Hematopoietic multipotent progenitor cell treated with erythropoietin and hydrocortisone succinate and interleukin-3 and kit ligand, for 8 days (in vitro differentiated cells): Measurements from ENCODE around the gene LONP2.
A peak's percentile ranks its signal among the peaks of the same experiment; 100 is the strongest.
"Not testable (repeated sequence)": the region's sequence is repeated elsewhere in the genome, so short reads cannot be mapped to it uniquely, and the experiment has no call there.

Experiments
- DNase-seq: peaks from one replicate; pipeline ENCODE4 v3.0.0-alpha.2; 2015

Gene LONP2

DNA sequence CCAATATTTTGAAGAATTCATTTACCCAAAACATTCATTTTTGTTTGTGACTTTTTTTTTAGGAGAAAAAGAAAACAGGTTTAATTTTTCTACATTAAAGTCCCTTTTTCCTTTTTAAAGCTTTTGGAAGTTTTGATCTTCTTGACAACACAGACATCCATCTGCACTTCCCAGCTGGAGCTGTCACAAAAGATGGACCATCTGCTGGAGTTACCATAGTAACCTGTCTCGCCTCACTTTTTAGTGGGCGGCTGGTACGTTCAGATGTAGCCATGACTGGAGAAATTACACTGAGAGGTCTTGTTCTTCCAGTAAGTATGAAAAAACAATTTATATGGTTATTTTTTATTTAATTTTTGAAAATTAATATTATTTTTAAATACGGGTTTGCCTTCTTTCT is 103.9 kb downstream of the LONP2 start:
- no peak for DNase-seq

DNA sequence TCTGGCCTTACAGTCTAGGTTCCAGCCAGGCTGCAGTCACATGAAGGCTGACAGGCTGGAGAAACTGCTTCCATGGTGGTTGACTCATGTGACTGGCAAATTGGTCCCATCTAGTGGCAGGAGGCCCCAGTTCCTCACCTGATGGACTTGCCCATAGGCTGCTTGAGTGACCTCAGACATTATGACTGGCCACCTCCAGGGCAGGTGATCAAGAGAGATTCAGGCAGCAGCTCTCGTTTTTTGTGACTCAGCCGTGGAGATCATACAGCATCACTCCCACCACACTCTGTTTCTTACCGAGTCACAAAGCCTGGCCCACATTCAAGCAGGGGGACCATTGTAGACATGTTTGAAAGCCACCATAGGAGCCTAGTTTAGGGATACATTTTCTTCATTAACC is 106.6 kb downstream of the LONP2 start:
- DNase-seq: no peak

DNA sequence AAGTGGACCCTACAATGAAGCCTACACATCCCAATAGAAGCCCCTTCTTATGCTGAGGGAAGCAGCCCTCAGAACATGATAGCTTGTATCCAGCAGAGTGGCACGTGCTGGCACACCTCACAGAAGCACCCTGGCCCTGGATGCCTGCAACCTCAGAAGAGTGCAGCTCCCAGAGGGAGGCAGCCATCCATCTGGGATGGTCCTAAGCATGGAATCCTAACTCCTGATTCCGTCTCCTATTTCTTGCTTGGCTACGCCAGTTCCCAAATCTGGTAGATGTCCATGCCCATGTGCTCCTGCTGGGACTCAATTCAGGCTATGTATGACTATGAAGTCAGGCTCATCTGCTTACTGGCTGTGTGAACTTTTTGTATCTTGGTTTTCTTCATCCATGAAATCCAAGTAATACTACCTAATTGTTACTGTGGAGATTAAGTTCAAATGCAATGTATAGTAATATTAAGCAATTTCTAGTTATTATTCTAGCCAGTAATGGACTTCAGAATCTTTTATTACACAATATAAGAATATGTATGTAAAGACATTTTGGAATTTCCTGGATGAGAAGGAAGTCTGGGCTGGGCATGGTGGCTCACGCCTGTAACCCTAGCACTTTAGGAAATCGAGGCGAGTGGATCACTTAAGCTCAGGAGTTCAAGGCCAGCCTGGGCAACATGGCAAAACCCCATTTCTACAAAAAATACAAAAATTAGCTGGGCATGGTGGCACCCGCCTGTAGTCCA is 108.7 kb downstream of the LONP2 start:
- DNase-seq: no peak

DNA sequence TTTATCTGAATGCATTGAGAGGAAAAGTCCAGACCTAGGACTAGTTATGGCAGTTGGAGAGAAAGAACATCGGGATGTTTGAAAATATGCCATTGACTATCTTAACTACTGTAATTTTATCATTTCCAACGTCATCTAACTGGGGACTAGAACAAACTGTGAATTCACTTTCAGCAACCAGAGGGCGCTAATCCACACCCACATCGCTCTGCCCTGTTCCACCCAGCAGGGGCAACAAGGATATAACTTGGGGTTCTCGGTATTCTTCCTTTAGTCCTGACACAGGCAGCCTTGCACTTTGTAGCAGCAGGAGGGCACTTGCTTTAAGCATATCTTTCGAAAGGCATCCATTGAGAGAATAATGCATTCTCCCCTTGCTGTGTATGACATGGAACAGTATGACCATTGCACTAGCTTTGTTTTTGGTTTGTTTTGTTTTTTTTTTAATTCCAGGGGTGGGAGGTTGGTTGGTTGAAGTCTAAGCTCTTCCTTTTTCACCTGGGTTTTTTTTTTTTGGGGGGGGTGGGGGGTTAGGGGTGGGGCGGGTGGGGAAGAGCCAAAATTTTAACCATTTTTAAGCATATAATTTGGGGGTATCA is 109.6 kb downstream of the LONP2 start:
- DNase-seq: peak; percentile 88

DNA sequence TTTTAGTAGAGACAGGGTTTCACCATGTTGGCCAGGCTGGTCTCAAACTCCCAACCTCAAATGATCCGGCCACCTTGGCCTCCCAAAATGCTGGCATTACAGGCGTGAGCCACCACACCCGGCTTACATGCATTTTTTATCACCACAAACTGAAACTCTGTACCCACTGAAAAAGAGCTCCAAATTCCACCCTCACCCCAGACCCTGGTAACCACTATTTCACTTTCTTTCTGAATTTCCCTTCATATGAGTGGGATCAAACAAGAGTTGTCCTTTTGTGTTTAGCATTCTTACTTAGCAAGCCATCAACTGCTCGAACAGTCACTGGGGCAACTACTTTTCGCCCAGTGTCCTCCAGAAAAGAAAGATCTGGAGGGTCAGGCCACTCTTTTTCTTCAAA is 110.3 kb downstream of the LONP2 start:
- not testable (repeated sequence) for DNase-seq

DNA sequence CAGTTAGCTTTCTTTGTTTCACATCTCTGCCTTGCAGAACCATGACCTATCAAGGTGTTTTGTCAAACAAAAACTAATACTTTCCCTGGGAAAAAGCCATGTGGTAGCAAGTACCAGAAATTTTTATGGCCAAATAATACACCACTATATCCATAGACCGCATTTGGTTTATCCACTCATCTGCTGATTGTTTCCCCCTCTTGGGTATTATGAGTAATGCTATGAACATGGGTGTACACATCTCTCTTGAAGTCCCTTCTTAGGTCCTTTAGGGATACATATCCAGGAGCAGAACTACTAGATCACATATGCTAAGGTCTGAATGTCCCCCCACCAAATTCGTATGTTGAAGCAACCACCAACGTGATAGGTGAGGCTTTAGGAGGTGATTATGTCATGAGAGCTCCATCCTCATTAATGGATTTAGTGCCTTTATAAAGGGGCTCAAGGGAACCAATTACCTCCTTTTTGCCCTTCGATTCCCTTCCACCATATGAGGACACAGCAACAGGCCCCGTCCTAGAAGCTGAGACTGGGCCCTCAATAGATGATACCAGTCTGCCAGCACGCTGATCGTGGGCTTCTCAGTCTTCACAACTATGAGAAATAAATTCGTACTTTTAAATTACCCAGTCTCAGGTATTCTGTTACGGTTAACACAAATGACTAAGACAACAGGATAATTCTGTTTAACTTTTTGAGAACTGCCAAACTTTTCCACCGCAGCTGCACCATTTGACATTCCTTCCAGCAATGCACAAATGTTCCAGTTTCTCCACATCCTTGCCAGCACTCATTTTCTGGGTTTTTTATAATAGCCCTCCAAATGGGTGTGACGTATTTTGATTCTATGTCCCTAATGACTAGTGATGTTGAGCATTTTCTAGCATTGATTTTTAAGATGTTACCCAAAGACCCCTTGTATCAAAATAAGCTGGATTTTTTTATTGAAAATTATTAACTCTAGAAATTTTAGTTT is 111.1 kb downstream of the LONP2 start:
- no peak for DNase-seq

DNA sequence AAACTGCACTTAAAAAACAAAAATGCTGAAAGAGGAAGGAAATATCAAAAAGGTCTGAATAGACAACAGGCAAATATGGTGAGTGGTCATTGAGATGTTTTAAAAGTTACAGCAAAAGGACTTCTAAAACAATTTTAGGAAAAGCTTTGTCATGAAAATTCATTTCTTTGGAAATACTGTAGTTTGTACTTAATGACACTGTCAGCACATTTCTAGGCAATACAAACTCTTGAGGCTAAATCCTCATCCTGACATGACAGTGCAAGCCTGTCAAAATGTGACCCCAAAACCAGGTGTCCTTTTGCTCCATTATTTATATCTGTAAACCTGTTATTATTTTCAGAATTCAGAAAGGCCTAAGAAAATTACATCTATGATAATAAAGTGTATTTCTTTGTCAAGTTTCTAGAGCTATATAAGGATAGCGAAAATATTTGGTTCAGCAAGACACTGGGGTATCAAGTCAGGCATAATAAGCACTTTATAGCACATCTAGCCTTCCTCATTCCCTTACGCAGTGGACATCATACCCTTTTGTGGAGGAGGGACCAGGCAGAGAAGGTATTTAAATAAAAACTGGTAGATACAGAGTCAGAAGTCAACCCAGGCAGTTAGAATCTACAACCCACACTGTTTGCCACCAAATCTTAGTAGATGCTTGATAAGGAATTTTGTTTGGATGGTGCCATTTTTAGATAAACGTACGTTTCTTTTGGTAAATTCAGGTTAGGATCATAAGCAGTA is 112.7 kb downstream of the LONP2 start:
- DNase-seq: no peak

DNA sequence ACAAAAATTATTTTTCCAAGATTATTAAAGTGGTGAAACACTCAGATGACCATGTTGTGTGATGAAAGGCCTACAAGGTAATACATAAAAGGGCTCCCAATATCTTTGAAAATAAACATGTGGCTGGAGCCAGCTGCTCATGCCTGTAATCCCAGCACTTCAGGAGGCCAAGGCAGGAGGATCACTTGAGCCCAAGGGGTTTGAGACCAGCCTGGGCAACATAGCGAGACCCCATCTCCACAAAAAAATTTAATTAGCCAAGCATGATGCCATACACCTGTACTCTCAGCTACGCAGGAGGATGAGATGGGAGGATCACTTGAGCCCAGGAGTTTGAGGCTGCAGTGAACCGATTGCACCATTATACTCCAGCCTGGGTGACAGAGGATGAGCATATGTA is 114.3 kb downstream of the LONP2 start:
- no peak for DNase-seq

DNA sequence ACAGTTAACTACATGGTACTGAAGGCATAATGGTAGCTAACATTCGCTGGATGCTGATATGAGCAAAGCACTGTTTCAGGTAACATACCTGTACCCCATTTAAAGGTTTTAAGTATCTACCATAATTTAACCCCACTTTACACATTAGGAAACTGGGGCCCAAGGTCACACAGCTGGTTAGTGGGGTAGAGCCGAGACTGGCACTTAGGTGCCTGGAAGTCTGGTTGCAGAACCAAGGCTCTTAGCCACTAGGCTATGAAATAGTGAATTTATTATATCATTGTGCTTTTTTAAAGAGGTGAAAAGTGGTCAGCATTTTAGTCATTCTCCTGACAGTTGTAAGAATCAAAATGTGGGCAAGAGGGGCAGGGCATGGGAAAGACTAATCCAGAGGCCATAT is 115.9 kb downstream of the LONP2 start:
- DNase-seq: no peak

DNA sequence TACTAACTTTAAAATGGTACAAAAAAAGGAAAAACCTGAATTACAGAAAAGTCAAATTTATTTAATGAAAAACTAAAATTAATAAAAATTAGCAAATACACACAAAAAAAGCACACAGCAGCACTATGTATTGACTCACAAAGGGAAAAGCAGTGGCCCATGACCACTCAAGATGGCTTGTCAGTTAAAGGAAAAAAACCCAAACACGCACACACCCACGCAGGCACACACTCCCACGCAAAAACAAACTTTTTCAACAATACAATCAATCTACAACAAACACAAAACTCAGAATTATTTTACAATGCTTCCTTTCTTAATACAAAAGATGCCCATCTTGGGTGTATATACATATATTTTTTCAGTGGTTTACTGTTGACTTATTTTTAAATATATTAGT is 116.9 kb downstream of the LONP2 start:
- DNase-seq: no peak

DNA sequence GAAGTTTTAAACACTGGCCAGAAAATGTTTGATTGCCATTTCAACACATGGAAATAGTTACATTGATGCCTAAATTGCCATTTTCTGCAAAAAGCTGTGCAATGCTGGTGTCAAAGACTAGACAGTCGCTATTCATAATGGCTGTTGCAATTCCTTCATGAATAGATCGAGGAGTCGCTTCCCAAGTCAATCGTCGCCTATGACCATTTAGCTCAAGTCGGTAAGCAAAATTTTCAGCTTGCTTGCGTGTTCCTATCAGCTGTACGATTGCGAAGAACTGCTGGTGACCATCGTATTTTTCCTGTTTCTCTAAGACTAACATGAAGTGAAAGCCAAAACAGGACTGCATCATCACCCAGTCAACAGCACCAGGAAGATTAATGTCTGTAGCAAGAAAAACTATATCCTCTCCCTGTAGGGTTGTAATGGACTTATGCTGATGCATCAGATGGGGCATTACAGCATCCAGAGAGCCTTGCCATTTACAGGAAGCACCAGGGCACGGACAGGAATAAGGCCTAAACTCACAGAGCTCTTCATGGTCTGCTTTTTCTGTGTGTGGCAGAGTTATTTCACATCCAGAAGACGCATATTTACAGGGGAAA is 117.5 kb downstream of the LONP2 start:
- no peak for DNase-seq

DNA sequence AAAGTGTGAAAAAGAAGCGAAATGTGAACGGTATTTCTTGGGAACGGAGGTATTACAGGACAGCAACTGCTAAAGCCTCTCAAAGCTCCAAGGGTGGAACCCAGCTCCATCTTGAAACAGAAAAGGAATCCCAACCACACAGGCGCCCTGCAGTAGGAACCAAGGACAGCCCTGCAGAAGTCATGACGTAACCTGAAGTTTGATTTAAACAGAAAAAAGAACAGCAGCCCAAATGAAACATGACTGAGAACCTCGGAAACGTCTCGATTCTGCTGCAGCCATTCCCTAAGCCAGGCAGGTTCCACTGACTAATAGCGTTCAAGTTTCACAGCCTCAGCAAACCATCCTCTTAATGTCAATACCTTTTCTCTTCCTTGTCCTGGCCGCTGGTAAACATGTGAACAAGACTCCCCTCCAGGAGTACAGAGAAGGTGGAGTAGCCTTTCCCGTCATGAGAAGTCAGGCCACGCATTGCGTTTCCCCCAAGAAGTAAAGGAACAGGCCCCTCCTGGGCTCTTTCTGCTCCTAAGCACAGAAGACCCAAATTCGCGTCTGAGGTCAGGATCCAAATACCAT is 121.0 kb downstream of the LONP2 start:
- DNase-seq: no peak

DNA sequence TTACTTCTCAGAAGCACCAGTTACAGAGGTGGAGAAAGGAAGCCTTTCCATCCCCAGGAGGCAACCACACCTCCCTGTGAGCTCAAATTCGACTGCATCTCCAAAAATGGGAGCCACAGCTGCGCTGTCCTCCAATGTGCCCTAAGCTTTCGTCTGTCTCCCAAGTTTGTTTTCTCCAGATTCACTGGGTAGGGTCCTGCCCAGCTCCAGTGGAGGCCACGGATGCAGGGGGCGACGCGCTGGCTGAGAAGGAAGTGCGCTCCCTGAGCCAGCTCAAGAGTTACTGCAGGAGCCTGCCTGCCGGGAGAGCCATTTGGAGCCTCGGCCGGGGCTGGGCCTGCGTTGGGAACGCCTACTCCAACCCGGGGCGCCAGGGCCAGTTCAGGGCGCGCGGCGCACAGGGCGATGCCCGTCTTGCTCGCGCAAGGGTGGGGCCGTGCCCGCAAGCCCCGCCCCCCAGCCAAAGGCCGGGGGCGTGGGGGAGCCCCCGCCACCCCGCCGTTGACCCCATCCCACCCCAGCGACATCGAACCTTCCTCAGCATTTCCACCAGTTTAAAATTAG is 121.6 kb downstream of the LONP2 start:
- DNase-seq: peak; percentile 85

DNA sequence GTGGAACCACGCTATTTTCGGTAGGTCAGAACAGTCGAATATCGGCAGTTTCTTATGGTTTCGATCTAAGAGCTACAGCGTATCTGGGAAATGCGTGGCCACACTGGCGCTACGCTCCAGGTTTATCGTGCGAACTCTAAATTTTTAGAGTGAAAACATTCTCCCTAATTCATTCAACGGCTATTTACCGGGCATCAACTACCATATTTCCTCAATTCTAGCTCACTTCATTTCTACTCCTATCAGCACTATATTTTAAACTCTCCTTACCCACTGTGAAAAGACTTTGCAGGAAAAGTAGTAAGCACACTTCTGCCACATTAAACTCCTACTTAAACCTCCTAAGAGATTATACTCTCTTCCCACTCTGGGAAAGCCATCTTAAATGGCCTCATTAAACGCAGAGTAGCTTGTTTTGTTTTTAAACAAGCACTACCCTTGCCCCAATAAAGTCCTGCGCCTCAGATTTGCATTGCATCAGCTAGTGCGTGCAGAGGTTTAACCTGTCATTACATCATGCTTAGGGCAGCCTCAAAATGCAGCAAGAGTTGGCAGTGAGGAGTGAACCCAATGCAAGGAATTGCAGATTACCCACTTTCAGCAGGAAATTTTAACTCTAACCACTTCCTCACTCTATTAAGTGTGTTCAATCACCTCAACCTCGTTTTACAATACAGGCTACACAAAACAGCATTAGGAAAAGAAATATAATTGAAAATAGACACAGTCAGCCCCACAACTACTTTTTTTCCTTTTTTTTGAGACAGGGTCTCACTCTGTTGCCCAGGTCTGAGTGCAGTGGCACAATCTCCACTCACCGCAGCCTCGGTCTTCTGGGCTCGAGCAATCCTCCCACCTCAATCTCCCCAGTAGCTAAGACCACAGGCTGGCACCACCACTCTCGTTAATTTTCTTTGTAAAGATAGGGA is 122.3 kb downstream of the LONP2 start:
- DNase-seq: peak; percentile 77

DNA sequence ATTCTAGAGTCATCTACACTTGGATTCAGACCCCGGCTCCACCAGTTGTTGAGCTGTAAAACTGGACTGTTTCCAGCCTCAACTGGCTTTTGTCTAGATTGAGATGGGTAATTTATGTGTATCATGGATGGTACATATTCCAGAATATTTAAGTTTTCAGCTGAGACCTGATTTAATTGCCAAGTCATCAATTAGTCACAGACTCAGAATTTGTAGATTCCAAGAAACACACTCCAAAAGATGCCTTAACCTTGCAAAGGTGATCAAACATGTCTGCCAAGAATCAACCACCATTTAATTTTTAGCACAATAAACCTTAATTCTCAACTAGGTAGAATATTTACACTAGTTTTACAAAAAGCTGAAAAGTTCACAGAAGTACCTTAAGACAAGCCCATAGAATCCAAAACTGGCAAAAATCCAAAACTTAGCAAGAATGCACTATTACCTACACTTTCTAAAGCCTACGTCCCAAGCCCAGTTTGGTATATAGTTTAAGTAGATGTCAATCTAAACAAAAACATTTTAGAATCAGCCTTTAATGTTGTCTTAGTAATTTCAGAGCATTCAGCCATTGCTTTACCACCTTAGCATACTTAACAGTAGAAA is 123.4 kb downstream of the LONP2 start:
- DNase-seq: no peak

DNA sequence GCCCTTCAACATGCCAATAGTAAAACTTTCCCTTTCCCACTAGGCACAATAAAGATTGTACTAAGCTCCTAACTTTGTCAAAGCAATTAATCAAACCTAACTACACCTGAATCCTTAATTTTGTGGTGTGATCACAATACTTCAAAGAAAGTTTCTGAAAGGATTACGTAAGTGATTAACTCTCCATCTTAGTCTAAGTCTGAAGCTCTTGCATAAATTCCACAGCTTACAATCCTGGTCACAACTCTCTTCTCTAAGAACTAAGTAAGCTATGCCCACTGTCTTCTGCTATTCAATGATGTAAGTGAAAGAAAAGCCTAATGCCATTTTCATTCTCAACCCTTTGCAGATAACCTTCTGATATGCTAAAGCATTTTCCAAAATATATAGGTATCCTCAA is 125.7 kb downstream of the LONP2 start:
- no peak for DNase-seq

DNA sequence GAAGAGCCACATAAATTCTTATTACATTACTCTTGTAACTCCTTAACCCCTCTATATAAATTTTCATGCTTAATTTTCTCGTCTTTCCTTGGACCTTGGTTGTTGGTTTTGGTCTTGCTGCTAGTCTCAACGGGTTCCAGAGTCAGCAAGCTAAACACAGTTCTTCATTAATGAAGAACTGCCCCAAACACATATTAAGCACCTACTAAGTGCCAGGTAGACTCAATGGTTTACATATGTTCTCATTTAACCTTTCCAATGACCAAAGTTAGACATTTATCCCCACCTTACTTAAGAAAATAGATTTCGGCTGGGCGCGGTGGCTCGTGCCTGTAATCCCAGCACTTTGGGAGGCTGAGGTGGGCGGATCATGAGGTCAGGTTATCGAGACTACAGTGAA is 126.1 kb downstream of the LONP2 start:
- no peak for DNase-seq

DNA sequence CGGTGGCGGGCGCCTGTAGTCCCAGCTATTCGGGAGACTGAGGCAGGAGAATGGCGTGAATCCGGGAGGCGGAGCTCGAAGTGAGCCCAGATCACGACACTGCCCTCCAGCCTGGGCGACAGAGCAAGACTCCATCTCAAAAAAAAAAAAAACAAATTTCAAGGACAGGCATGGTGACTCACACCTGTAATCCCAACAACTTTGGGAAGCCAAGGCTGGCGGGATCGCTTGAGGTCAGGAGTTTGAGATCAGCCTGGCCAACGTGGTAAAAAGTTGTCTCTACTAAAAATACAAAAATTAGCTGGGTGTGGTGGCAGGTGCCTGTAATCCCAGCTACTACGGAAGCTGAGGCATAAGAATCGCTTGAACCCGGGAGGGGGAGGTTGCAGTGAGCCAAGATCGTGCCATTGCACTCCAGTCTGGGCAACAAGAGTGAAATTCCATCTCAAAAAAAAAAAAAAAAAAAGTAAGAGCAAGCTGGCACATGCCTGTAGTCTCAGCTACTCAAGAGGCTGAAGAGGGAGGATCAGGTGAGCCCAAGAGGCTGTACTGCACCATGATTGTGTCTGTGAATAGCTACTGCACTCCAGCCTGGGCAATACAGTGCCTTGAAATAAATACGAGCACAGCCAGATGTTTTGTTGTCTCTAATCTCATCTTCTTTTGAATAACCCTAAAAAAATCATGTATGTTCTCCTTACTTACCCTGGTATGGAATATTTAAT is 126.7 kb downstream of the LONP2 start:
- not testable (repeated sequence) for DNase-seq

DNA sequence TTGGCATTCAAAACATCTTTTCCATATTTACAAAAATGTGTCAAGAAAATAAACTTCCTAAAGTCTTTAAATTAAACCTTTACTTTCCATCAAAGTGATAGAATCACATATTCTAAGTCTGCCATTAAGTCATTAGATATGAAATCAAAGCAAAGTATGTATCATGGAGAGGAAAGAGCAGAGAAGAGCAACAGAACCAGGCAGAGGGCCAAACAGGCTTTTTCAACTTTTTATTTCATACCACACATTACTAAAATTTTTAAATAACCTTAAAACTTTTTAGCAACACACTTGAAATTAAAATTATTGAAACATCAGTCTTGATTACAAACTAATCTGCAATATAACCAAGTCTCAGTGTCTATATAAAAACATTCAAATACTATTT is 127.3 kb downstream of the LONP2 start:
- no peak for DNase-seq

DNA sequence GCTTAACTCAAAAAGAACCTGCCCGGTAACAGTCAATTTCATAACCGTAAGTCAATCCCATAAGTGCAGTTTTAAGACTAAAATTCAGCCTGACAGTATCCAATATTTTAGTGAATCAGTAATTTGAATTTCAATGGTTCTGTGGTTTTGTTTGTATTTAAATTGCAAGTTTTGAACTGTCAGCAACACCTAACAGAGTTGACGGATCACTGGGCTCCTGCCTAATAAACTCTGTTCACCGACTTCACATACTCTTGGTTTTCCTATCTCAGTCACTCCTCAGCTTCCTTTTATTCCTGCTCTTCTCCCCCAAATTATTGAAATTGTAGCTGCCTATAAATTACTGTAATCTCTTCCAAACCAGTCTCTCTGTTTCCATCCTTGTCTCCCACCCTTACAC is 128.6 kb downstream of the LONP2 start:
- DNase-seq: no peak
